Common myeloid progenitor, CD34-positive (primary cell): ENCODE data around the gene ZNF48.

Experiments
- CTCF ChIA-PET: fragments of 350-600 bp; sonication (Branson Sonifier 250); formaldehyde crosslinking; loops from one replicate; lab custom pipeline; 2021; ENCODE audit warnings: antibody characterized with exemption; lab: Charles Lee
- POLR2A ChIA-PET: fragments of 350-600 bp; sonication (Branson Sonifier 250); formaldehyde crosslinking; loops from one replicate; lab custom pipeline; 2021; ENCODE audit warnings: antibody characterized with exemption; lab: Charles Lee
- DNase-seq, 3 donors: peaks; one replicate each; pipeline versions ENCODE4 v3.0.0 to v3.0.0-alpha.2; 2013
- H3K27ac ChIP-seq, 2 experiments: 1 replicate in 1 of 2; 2 replicates in 1 of 2; pipeline ENCODE4 v1.7.0; 2013; ENCODE audit warnings: inconsistent platforms in 2 of 2, low read length in 2 of 2, mild to moderate bottlenecking in 2 of 2, low read depth in 1 of 2, moderate library complexity in 1 of 2; ENCODE audit not compliant: severe bottlenecking in 2 of 2, insufficient read depth in 1 of 2, poor library complexity in 1 of 2
- H3K27me3 ChIP-seq, 5 experiments: replicated peaks in 2 of 5; 1 replicate in 3 of 5; 2 replicates in 2 of 5; pipeline versions ENCODE4 v1.6.1 to v1.7.0; 2013; ENCODE audit warnings: low read length in 4 of 5, mild to moderate bottlenecking in 2 of 5, moderate library complexity in 2 of 5, inconsistent platforms in 1 of 5; ENCODE audit not compliant: insufficient read depth in 5 of 5, control insufficient read depth in 4 of 5
- H3K36me3 ChIP-seq, 4 experiments: 1 replicate in 2 of 4; 2 replicates in 2 of 4; pipeline versions ENCODE4 v1.6.1 to v1.7.0; 2013; ENCODE audit warnings: low read length in 3 of 4, control low read depth in 1 of 4, mild to moderate bottlenecking in 1 of 4; ENCODE audit not compliant: control insufficient read depth in 4 of 4, insufficient read depth in 4 of 4
- H3K4me1 ChIP-seq, 4 experiments: 1 replicate in 3 of 4; 2 replicates in 1 of 4; pipeline versions ENCODE4 v1.6.1 to v1.7.1; 2013; ENCODE audit warnings: low read length in 3 of 4, mild to moderate bottlenecking in 3 of 4, control low read depth in 1 of 4, inconsistent platforms in 1 of 4, moderate library complexity in 1 of 4; ENCODE audit not compliant: control insufficient read depth in 4 of 4, insufficient read depth in 4 of 4; ENCODE audit errors: control extremely low read depth in 1 of 4
- H3K4me3 ChIP-seq, 7 experiments: 1 replicate in 4 of 7; 2 replicates in 3 of 7; pipeline versions ENCODE4 v1.5.1 to v1.7.0; 2013; ENCODE audit warnings: mild to moderate bottlenecking in 7 of 7, low read length in 6 of 7, moderate library complexity in 6 of 7, inconsistent platforms in 2 of 7, low read depth in 2 of 7, control low read depth in 1 of 7; ENCODE audit not compliant: insufficient read depth in 4 of 7, control insufficient read depth in 1 of 7; ENCODE audit errors: extremely low read depth in 1 of 7
- H3K9me3 ChIP-seq, 5 experiments: 1 replicate in 4 of 5; 2 replicates in 1 of 5; pipeline versions ENCODE4 v1.6.1 to v1.7.1; 2013; ENCODE audit warnings: low read length in 4 of 5, mild to moderate bottlenecking in 2 of 5, inconsistent platforms in 1 of 5, low read depth in 1 of 5, moderate library complexity in 1 of 5; ENCODE audit not compliant: control insufficient read depth in 4 of 5, insufficient read depth in 2 of 5; ENCODE audit errors: control extremely low read depth in 1 of 5
- WGBS: methylation state at CpG from one replicate; pipeline ENCODE4 v1.1.5; 2013; ENCODE audit not compliant: insufficient coverage; 5-methylcytosine and 5-hydroxymethylcytosine counted together

The ZNF48 gene

GRCh38 chr16:30355144-30355953 lies 39.9 kb upstream of the ZNF48 start, which contains the start of gene CD2BP2:
CD2BP2 (minus strand) TSS chr16:30355308; CDS start chr16:30354681, 627 bp downstream.
- Histone ChIP-seq H3K4me1 (peaks cover 0 to 32% (median 25%) of the 10 kb centered on the region in 4 experiments), H3K27ac (peak within 1 kb of the TSS; percentile 68 to 88), H3K27me3 (no peaks in the 10 kb centered on the region), H3K9me3 (no peaks in the 10 kb centered on the region), H3K4me3 (peak within 1 kb of the TSS; percentile 85 to 96 (median 92)), H3K36me3 (peaks cover 6 to 76% (median 49%) of the 10 kb centered on the region in 4 experiments)
- peak; percentile 89 to 91 (median 90) for DNase-seq
- WGBS = under 1% methylated on average over 37 of the region's 45 CpGs
- ChIA-PET CTCF (interaction anchor here (0.6 to 2.5 kb wide), 6 partner anchors 10 to 54 kb away, joined by 3 to 10 read pairs (median 6); no protein-coding TSS in a partner anchor), POLR2A (interaction anchor here (0.8 to 1.6 kb wide), 3 partner anchors 14 to 23 kb away, joined by 3 to 4 read pairs (median 3); partner anchors contain the start of gene TBC1D10B)

GRCh38 chr16:30355954-30356308 lies 39.3 kb upstream of the ZNF48 start:
- 51% methylated on average over 7 of the region's 7 CpGs for WGBS
- Histone ChIP-seq H3K4me3 (peak overlapping the region; percentile 85 to 96 (median 92)), H3K27ac (peak overlapping the region; percentile 68 to 88), H3K4me1 (peaks cover 0 to 27% (median 24%) of the 10 kb centered on the region in 4 experiments), H3K9me3 (no peaks in the 10 kb centered on the region), H3K27me3 (no peaks in the 10 kb centered on the region), H3K36me3 (peaks cover 4 to 75% (median 45%) of the 10 kb centered on the region in 4 experiments)
- ChIA-PET CTCF (interaction anchor here (1.0 to 2.5 kb wide), 3 partner anchors 9 to 53 kb away, joined by 3 to 10 read pairs (median 4); no protein-coding TSS in a partner anchor), POLR2A (interaction anchor here (0.5 to 0.8 kb wide), 2 partner anchors 13 to 153 kb away, joined by 3 read pairs; no protein-coding TSS in a partner anchor)
- peak in 1 of 3 donors; percentile 33 for DNase-seq

GRCh38 chr16:30356401-30357084 lies 38.7 kb upstream of the ZNF48 start:
- Histone ChIP-seq H3K36me3 (peaks cover under 1 to 72% (median 42%) of the 10 kb centered on the region in 4 experiments), H3K27me3 (no peaks in the 10 kb centered on the region), H3K27ac (peak overlapping the region; percentile 68 to 88), H3K9me3 (no peaks in the 10 kb centered on the region), H3K4me3 (peak overlapping the region in 5 of 7 experiments; percentile 85 to 96 (median 94)), H3K4me1 (peaks cover 0 to 27% (median 24%) of the 10 kb centered on the region in 4 experiments)
- WGBS = 86% methylated on average over 5 of the region's 12 CpGs
- no peak for DNase-seq
- CTCF ChIA-PET = interaction anchor here (1.0 to 2.5 kb wide), 5 partner anchors 9 to 73 kb away, joined by 3 to 10 read pairs (median 4); partner anchors contain the start of gene DCTPP1
- POLR2A ChIA-PET = interaction anchor here (0.5 to 0.8 kb wide), 3 partner anchors 13 to 772 kb away, joined by 3 read pairs; no protein-coding TSS in a partner anchor

- ChIA-PET POLR2A (interaction anchor here (0.7 kb wide), 1 partner anchor 771 kb away, joined by 3 read pairs; no protein-coding TSS in a partner anchor), CTCF (interaction anchor here (1.0 to 1.4 kb wide), 5 partner anchors 8 to 73 kb away, joined by 3 to 4 read pairs (median 3); partner anchors contain the start of gene DCTPP1)
- H3K36me3 ChIP-seq = peaks cover 0 to 66% (median 38%) of the 10 kb centered on the region in 4 experiments
- no peak overlapping the region for H3K4me3 ChIP-seq
- no peak for DNase-seq
- peaks cover 0 to 27% (median 24%) of the 10 kb centered on the region in 4 experiments for H3K4me1 ChIP-seq
- no peaks in the 10 kb centered on the region for H3K9me3 ChIP-seq
- no peaks in the 10 kb centered on the region for H3K27me3 ChIP-seq
- 93% methylated on average over 3 of the region's 5 CpGs for WGBS
- no peak overlapping the region for H3K27ac ChIP-seq
These were observed 38.0 kb upstream of the ZNF48 start for GRCh38 chr16:30357085-30357714.

- H3K9me3 ChIP-seq = no peaks in the 10 kb centered on the region
- no peak overlapping the region for H3K4me3 ChIP-seq
- WGBS = 96% methylated on average over 31 of the region's 37 CpGs
- POLR2A ChIA-PET = no interaction called here
- peaks cover 0 to 27% (median 24%) of the 10 kb centered on the region in 4 experiments for H3K4me1 ChIP-seq
- peaks cover 0 to 64% (median 35%) of the 10 kb centered on the region in 4 experiments for H3K36me3 ChIP-seq
- CTCF ChIA-PET = interaction anchor here (1.2 to 4.8 kb wide), 4 partner anchors 9 to 51 kb away, joined by 3 to 18 read pairs (median 6); no protein-coding TSS in a partner anchor
- no peak overlapping the region for H3K27ac ChIP-seq
- H3K27me3 ChIP-seq = no peaks in the 10 kb centered on the region
- no peak for DNase-seq
These were observed 37.3 kb upstream of the ZNF48 start for GRCh38 chr16:30357715-30358576.
